HAP-1 (cell line): Measurements from ENCODE around the gene PHLDA2.
A peak's percentile ranks its signal among the peaks of the same experiment; 100 is the strongest.

Experiments used
- DNase-seq, 2 experiments: peaks; one replicate each; pipeline ENCODE4 v3.0.0-alpha.2; 2016 to 2020; ENCODE audit warnings: low spot score in 2 of 2
- H3K27me3 ChIP-seq: fragments of 250-450 bp; sonication (Bioruptor Pico); 2 replicates; pipeline ENCODE4 v1.5.1; 2020; ENCODE audit warnings: low read depth, mild to moderate bottlenecking, moderate library complexity
- H3K36me3 ChIP-seq: fragments of 250-450 bp; sonication (Bioruptor Pico); replicated peaks from 2 replicates; pipeline ENCODE4 v1.5.1; 2020; ENCODE audit warnings: mild to moderate bottlenecking
- H3K4me1 ChIP-seq: fragments of 250-450 bp; sonication (Bioruptor Pico); 2 replicates; pipeline ENCODE4 v1.5.1; 2020; ENCODE audit warnings: mild to moderate bottlenecking
- H3K4me3 ChIP-seq: fragments of 250-450 bp; sonication (Bioruptor Pico); 2 replicates; pipeline ENCODE4 v1.5.1; 2020; ENCODE audit warnings: mild to moderate bottlenecking, moderate library complexity
- H3K9me3 ChIP-seq: fragments of 250-450 bp; sonication (Bioruptor Pico); 2 replicates; pipeline ENCODE4 v1.5.1; 2020; ENCODE audit warnings: mild to moderate bottlenecking, moderate library complexity
- in situ Hi-C: fragments of 300-500 bp; cut with MboI; formaldehyde crosslinking; loops from 3 replicates; pipeline ENCODE4 v1.14.3; 2020; ENCODE audit warnings: low sequenced_read_pairs, inconsistent platforms, mixed read lengths

PHLDA2 gene

GRCh38 chr11:2898366-2899079, 30.7 kb downstream of the PHLDA2 start:
- no peaks in the 10 kb centered on the region for H3K36me3 ChIP-seq
- DNase-seq = no peak
- peaks cover 7% of the 10 kb centered on the region for H3K4me1 ChIP-seq
- H3K27me3 ChIP-seq = no peaks in the 10 kb centered on the region
- no peaks in the 10 kb centered on the region for H3K9me3 ChIP-seq
- in situ Hi-C loops = loop anchor here (5.0 to 25.0 kb wide), 2 partner anchors 471 to 711 kb away; no protein-coding TSS in a partner anchor
- H3K4me3 ChIP-seq = no peak overlapping the region

DNA sequence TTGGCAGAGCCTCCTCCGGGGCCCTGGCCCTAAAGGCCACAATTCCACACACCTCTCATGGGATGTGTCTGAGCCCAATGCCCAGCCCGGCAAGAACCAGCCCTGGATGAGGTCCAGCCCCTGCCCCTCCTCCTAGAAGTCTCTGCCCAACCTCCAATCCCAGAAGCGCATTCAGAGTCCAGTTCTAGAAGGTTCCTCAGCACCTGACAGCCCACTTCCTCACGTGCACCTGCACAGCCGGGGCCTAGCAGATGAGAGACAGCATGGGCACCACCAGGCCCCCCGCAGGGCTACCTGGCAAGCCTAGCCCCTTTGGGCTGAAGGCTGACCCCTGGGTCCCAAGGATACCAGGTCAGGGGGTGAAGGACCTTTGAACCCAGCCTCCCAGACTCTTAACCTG, 32.2 kb downstream of the PHLDA2 start:
- no peak for DNase-seq
- Histone ChIP-seq H3K4me1 (peaks cover 7% of the 10 kb centered on the region), H3K27me3 (no peaks in the 10 kb centered on the region), H3K36me3 (no peaks in the 10 kb centered on the region), H3K9me3 (no peaks in the 10 kb centered on the region), H3K4me3 (no peak overlapping the region)
- in situ Hi-C loops = loop anchor here (5.0 to 25.0 kb wide), 2 partner anchors 470 to 710 kb away; no protein-coding TSS in a partner anchor

GRCh38 chr11:2896047-2896446, 33.2 kb downstream of the PHLDA2 start:
- H3K36me3 ChIP-seq = no peaks in the 10 kb centered on the region
- no peak overlapping the region for H3K4me3 ChIP-seq
- H3K27me3 ChIP-seq = no peaks in the 10 kb centered on the region
- no peaks in the 10 kb centered on the region for H3K9me3 ChIP-seq
- in situ Hi-C loops = loop anchor here (5.0 to 25.0 kb wide), 2 partner anchors 469 to 709 kb away; no protein-coding TSS in a partner anchor
- H3K4me1 ChIP-seq = peaks cover 8% of the 10 kb centered on the region
- DNase-seq = no peak

GRCh38 chr11:2893935-2894334, 35.3 kb downstream of the PHLDA2 start:
- H3K4me3 ChIP-seq = no peak overlapping the region
- H3K27me3 ChIP-seq = no peaks in the 10 kb centered on the region
- H3K36me3 ChIP-seq = no peaks in the 10 kb centered on the region
- in situ Hi-C loops = loop anchor here (25.0 kb wide), 1 partner anchor 707 kb away; no protein-coding TSS in a partner anchor
- H3K9me3 ChIP-seq = no peaks in the 10 kb centered on the region
- DNase-seq = no peak
- peaks cover 8% of the 10 kb centered on the region for H3K4me1 ChIP-seq

GRCh38 chr11:2892967-2893528, 36.2 kb downstream of the PHLDA2 start:
- in situ Hi-C loops = loop anchor here (25.0 kb wide), 1 partner anchor 706 kb away; no protein-coding TSS in a partner anchor
- no peak for DNase-seq
- peak overlapping the region; percentile 27 for H3K4me3 ChIP-seq
- H3K27me3 ChIP-seq = no peaks in the 10 kb centered on the region
- H3K36me3 ChIP-seq = no peaks in the 10 kb centered on the region
- no peaks in the 10 kb centered on the region for H3K9me3 ChIP-seq
- H3K4me1 ChIP-seq = peaks cover 8% of the 10 kb centered on the region

DNA sequence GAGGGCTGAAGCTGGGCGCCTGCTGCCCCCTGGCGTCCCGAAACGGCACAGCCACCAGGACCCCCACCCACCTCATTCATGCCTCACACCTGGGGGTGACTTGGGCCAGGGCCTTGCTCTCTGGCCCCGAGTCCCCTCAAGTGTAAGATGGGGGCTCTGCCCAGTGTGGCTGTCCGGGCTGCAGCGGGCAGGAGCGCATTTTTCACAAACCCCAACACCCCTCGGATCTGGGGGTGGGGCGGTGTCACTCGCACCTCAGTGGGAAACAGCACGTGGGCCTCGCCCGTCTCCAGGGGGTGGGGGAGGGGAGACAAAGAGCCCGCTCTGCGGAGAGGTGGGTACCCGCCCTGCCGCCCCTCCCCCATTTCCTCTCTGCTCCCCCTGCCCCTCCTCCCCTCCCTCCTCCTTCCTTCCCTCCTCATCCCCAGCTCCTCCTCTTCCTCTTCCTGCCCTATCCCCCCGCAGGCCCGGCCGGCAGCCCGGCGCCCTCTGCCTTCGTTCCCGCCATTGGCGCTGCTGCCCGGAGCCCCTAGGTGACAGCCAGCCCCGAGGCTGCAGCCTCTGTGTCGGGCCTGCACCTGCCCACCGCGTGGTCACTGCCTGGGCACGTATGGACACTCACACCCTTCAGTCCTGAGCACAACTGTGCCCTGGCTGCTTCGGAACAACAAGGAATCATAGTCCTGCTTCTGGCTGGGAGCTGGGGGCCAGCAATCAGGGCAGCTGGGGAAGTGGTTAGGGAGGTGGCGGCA, 36.8 kb downstream of the PHLDA2 start:
- H3K9me3 ChIP-seq = no peaks in the 10 kb centered on the region
- peaks cover 8% of the 10 kb centered on the region for H3K4me1 ChIP-seq
- in situ Hi-C loops = loop anchor here (25.0 kb wide), 1 partner anchor 705 kb away; no protein-coding TSS in a partner anchor
- DNase-seq = peak; percentile 34 to 83
- H3K36me3 ChIP-seq = no peaks in the 10 kb centered on the region
- peak overlapping the region; percentile 27 for H3K4me3 ChIP-seq
- no peaks in the 10 kb centered on the region for H3K27me3 ChIP-seq

GRCh38 chr11:2891326-2892214, 37.6 kb downstream of the PHLDA2 start:
- Histone ChIP-seq H3K4me3 (no peak overlapping the region), H3K36me3 (no peaks in the 10 kb centered on the region), H3K27me3 (no peaks in the 10 kb centered on the region), H3K9me3 (no peaks in the 10 kb centered on the region), H3K4me1 (peaks cover 8% of the 10 kb centered on the region)
- in situ Hi-C loops = loop anchor here (25.0 kb wide), 1 partner anchor 704 kb away; no protein-coding TSS in a partner anchor
- peak in 1 of 2 experiments; percentile 54 for DNase-seq

- no peak for DNase-seq
- no peaks in the 10 kb centered on the region for H3K9me3 ChIP-seq
- H3K4me1 ChIP-seq = peaks cover 12% of the 10 kb centered on the region
- no peaks in the 10 kb centered on the region for H3K36me3 ChIP-seq
- no peaks in the 10 kb centered on the region for H3K27me3 ChIP-seq
- in situ Hi-C loops = loop anchor here (25.0 kb wide), 1 partner anchor 703 kb away; no protein-coding TSS in a partner anchor
- H3K4me3 ChIP-seq = no peak overlapping the region
Observed at GRCh38 chr11:2890466-2891294, 38.5 kb downstream of the PHLDA2 start.

DNA sequence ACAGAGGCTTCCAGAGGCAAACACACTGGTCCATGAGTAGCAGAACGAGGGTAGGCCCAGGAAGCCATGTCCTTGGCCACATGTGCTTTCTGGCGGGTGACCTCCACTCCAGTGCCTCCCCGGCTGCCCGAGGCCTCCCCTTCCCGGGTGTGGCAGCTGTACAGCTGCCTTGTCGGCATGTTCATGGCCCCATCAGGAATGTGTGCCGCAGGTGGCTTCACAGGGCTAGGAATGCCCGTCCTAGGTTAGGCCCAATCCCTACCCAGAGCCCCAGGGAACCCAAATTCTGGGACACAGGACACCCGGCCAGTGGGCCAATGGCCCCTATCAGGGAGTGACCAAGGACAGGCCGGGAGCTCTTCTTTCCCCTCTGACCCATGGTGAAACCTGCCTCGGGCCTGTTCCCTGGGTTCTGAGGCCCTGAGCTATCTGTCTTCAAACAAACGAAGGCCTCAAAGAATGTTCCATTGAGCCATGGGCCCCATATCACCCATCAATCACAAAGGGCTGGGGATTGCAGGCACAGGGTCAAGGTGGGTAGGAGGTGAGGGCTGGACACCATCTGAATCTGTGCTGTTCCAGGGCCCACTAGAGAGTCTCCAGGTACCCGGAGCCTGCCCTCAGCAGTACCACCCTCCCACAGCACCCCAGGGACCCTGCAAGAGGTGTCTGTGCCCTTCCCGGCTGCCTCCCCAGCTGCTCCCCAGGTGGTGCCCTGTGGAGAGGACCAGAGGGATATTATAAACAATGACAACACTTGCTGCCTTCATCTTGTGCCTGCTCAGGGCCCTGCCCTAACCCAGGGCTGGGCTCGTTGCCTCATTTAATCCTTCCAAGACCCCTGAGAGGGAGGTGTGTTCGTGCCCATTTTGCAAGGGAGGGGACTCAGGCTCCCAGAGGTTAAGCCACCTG, 39.6 kb downstream of the PHLDA2 start:
- in situ Hi-C loops = loop anchor here (5.0 to 25.0 kb wide), 2 partner anchors 357 to 702 kb away; no protein-coding TSS in a partner anchor
- Histone ChIP-seq H3K4me1 (peaks cover 16% of the 10 kb centered on the region), H3K36me3 (no peaks in the 10 kb centered on the region)

GRCh38 chr11:2888266-2888968, 40.8 kb downstream of the PHLDA2 start:
- Histone ChIP-seq H3K4me3 (no peak overlapping the region), H3K9me3 (no peaks in the 10 kb centered on the region), H3K36me3 (no peaks in the 10 kb centered on the region), H3K27me3 (no peaks in the 10 kb centered on the region), H3K4me1 (peaks cover 16% of the 10 kb centered on the region)
- DNase-seq = peak; percentile 78 to 95
- in situ Hi-C loops = loop anchor here (5.0 to 25.0 kb wide), 2 partner anchors 356 to 701 kb away; no protein-coding TSS in a partner anchor

More for the DNA sequence above, 39.6 kb downstream of the PHLDA2 start:
- DNase-seq = no peak
- Histone ChIP-seq H3K4me3 (no peak overlapping the region), H3K9me3 (no peaks in the 10 kb centered on the region), H3K27me3 (no peaks in the 10 kb centered on the region)
